ENCODE results near the gene PRDM16. TPM values are rescaled to one million over a fixed set of nuclear protein-coding genes. Genes with fewer than 3 reads are reported as not detected.

Gene PRDM16
- total and polyA plus RNA-seq, 2 donors (not counting 1 experiment from before 2014, with no cell fraction given): 0.03 to 0.12 TPM

DNA sequence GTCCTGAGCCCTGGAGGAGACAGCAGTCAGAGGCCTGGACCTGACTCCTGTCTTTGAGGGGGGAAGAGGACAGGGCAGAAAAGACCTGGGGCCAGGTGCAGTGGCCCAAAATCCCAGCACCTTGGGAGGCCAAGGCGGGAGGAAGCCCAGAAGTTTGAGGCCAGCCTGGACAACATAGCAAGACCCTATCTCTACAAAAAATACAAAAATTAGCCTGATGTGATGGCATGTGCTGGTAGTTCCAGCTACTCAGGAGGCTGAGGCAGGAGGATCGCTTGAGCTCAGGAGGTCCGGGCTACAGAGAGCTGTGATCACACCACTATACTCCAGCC is 280.9 kb downstream of the PRDM16 start:
- Mint-ChIP-seq H3K27ac (no peak overlapping the region), H3K4me3 (no peak overlapping the region), H3K9me3 (ENCODE audit: insufficient read depth) (no peaks in the 10 kb centered on the region), H3K4me1 (no peaks in the 10 kb centered on the region), H3K27me3 (peaks cover 4% of the 10 kb centered on the region)
- H4K20me1 ChIP-seq (ENCODE audit: control insufficient read depth, insufficient read depth, low read length, poor library complexity, severe bottlenecking): no peaks in the 10 kb centered on the region
- WGBS (ENCODE audit: insufficient coverage): no CpG with 5 or more reads among the region's 3 CpGs
- CTCF ChIA-PET: no interaction called here
- no peak overlapping the region for H3K4me2 ChIP-seq (replicated peaks; ENCODE audit: low read depth, low read length, poor library complexity, severe bottlenecking)
- ATAC-seq (ENCODE audit: low read depth) (no peak), DNase-seq (no peak)
- H3K9me3 ChIP-seq (ENCODE audit: control extremely low read depth in 1 of 3, control insufficient read depth in 2 of 3, insufficient read depth in 1 of 3, low read length in 2 of 3): peaks cover 0 to 25% (median under 1%) of the 10 kb centered on the region in 3 donors
- no peaks in the 10 kb centered on the region for H3K4me1 ChIP-seq (ENCODE audit: control insufficient read depth in 2 of 2, insufficient read depth in 2 of 2, low read length in 2 of 2)
- no peaks in the 10 kb centered on the region for H3K79me2 ChIP-seq (ENCODE audit: control insufficient read depth, insufficient read depth, low read length)
- no peak overlapping the region for H3K27ac ChIP-seq (ENCODE audit: low read length in 2 of 2)
- H3K9ac ChIP-seq (ENCODE audit: low read length): no peak overlapping the region
- TF ChIP-seq, protein P1, sequence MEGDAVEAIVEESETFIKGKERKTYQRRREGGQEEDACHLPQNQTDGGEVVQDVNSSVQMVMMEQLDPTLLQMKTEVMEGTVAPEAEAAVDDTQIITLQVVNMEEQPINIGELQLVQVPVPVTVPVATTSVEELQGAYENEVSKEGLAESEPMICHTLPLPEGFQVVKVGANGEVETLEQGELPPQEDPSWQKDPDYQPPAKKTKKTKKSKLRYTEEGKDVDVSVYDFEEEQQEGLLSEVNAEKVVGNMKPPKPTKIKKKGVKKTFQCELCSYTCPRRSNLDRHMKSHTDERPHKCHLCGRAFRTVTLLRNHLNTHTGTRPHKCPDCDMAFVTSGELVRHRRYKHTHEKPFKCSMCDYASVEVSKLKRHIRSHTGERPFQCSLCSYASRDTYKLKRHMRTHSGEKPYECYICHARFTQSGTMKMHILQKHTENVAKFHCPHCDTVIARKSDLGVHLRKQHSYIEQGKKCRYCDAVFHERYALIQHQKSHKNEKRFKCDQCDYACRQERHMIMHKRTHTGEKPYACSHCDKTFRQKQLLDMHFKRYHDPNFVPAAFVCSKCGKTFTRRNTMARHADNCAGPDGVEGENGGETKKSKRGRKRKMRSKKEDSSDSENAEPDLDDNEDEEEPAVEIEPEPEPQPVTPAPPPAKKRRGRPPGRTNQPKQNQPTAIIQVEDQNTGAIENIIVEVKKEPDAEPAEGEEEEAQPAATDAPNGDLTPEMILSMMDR (IDR thresholded peaks at IDR 0.05): no peak
- TF ChIP-seq EZH2 (IDR thresholded peaks at IDR 0.05; ENCODE audit: borderline replicate concordance, insufficient read depth, low read depth, low read length, poor library complexity, severe bottlenecking): no peak
- no peak overlapping the region for H2AFZ ChIP-seq (ENCODE audit: insufficient read depth, low read depth, low read length, poor library complexity, severe bottlenecking)
- intact Hi-C loops (cut with micrococcal nuclease): no loop called here
- H3K27me3 ChIP-seq (replicated peaks in 1 of 4; ENCODE audit: control extremely low read depth in 1 of 4, control insufficient read depth in 3 of 4, insufficient read depth in 4 of 4, low read length in 3 of 4): peaks cover 0 to 4% (median 0%) of the 10 kb centered on the region in 4 experiments
- no peaks in the 10 kb centered on the region for H3K36me3 ChIP-seq (replicated peaks in 1 of 2; ENCODE audit: control extremely low read depth in 1 of 2, control insufficient read depth in 1 of 2, extremely low read depth in 1 of 2, insufficient read depth in 2 of 2, low read length in 1 of 2)
- POLR2A ChIA-PET: no interaction called here
- no peak overlapping the region for H3K4me3 ChIP-seq (ENCODE audit: control extremely low read depth in 1 of 5, extremely low read depth in 1 of 5, insufficient read depth in 1 of 5, low read depth in 2 of 5, low read length in 4 of 5)

DNA sequence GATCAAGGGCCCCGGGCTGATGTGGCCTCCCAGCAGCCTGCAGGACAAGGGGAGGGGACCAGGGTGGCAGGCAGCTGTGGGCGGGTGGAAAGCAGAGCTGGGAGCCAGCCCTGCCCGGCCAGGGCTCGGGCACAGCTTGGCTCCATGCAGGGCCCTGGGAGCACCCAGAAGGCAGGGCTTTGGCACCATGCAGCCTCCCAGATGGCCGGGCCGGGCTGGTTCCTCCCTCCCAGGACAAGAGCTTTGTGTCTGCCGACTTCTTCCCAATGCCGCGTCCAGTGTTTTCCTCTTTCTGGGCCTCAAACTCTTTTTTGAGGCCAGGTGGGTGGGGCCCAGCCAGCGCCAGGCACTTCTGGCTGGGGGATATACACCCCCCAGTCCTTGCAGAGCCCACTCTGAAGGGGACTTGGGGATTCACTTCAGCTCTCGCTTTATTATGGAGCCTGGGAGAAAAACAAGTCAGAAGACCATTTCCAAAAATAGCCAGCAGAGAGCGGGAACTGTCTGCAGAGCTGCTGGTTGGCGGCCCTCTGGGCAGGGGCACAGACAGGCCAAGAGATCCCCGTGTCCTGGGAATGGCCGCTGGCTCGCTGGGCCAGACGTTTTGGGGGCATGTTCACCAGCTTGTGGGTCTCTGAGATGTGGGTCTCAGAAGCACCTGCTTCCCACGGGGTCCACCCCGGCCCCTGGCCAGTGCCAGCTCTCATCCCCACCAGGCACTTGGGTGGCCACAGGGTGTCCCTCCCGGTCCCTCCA is 281.7 kb downstream of the PRDM16 start:
- no peak overlapping the region for H3K9ac ChIP-seq (ENCODE audit: low read length)
- no peak overlapping the region for H3K4me2 ChIP-seq (replicated peaks; ENCODE audit: low read depth, low read length, poor library complexity, severe bottlenecking)
- H3K27ac Mint-ChIP-seq: no peak overlapping the region
- no peak overlapping the region for H2AFZ ChIP-seq (ENCODE audit: insufficient read depth, low read depth, low read length, poor library complexity, severe bottlenecking)
- ATAC-seq (ENCODE audit: low read depth): no peak
- TF ChIP-seq, protein P1 (IDR thresholded peaks at IDR 0.05): no peak
- no peak for TF ChIP-seq EZH2 (IDR thresholded peaks at IDR 0.05; ENCODE audit: borderline replicate concordance, insufficient read depth, low read depth, low read length, poor library complexity, severe bottlenecking)
- no peaks in the 10 kb centered on the region for H4K20me1 ChIP-seq (ENCODE audit: control insufficient read depth, insufficient read depth, low read length, poor library complexity, severe bottlenecking)
- no peak overlapping the region for H3K4me3 ChIP-seq (ENCODE audit: control extremely low read depth in 1 of 5, extremely low read depth in 1 of 5, insufficient read depth in 1 of 5, low read depth in 2 of 5, low read length in 4 of 5)
- intact Hi-C loops (cut with micrococcal nuclease): no loop called here
- peaks cover 0 to 18% (median 0%) of the 10 kb centered on the region in 3 donors for H3K9me3 ChIP-seq (ENCODE audit: control extremely low read depth in 1 of 3, control insufficient read depth in 2 of 3, insufficient read depth in 1 of 3, low read length in 2 of 3)
- 45% methylated on average over 19 of the region's 20 CpGs for WGBS (ENCODE audit: insufficient coverage)
- DNase-seq: no peak
- H3K4me1 ChIP-seq (ENCODE audit: control insufficient read depth in 2 of 2, insufficient read depth in 2 of 2, low read length in 2 of 2): no peaks in the 10 kb centered on the region
- no peaks in the 10 kb centered on the region for H3K9me3 Mint-ChIP-seq (ENCODE audit: insufficient read depth)
- ChIA-PET POLR2A (no interaction called here), CTCF (no interaction called here)
- H3K4me3 Mint-ChIP-seq: no peak overlapping the region
- no peaks in the 10 kb centered on the region for H3K4me1 Mint-ChIP-seq
- H3K36me3 ChIP-seq (replicated peaks in 1 of 2; ENCODE audit: control extremely low read depth in 1 of 2, control insufficient read depth in 1 of 2, extremely low read depth in 1 of 2, insufficient read depth in 2 of 2, low read length in 1 of 2): no peaks in the 10 kb centered on the region
- peaks cover 0 to 4% (median 0%) of the 10 kb centered on the region in 4 experiments for H3K27me3 ChIP-seq (replicated peaks in 1 of 4; ENCODE audit: control extremely low read depth in 1 of 4, control insufficient read depth in 3 of 4, insufficient read depth in 4 of 4, low read length in 3 of 4)
- no peak overlapping the region for H3K27ac ChIP-seq (ENCODE audit: low read length in 2 of 2)
- no peaks in the 10 kb centered on the region for H3K79me2 ChIP-seq (ENCODE audit: control insufficient read depth, insufficient read depth, low read length)
- H3K27me3 Mint-ChIP-seq: peaks cover 4% of the 10 kb centered on the region
